ENCODE data around the gene STARD9. TPM values are rescaled to one million over a fixed set of nuclear protein-coding genes. Genes with fewer than 3 reads are reported as not detected.

STARD9 gene
- total and polyA plus RNA-seq, 9 of the 15 experiments (the other 6 are each of a cell fraction or from before 2014, with no cell fraction given) = 0.45 to 6.0 (median 3.6) TPM

DNA sequence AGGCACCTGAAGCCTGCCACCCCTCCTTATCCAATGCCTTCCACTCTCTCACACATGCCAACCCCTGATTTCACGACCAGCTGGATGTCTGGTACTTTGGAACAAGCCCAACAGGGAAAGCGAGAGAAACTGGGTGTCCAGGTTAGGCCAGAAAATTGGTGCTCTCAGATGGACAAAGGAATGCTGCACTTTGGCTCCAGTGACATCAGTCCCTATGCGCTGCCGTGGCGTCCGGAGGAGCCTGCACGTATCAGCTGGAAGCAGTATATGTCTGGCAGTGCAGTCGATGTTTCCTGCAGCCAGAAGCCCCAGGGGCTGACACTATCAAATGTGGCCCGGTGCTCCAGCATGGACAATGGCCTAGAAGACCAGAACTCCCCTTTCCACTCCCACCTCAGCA, 116.4 kb downstream of the STARD9 start:
- H4K20me1 ChIP-seq (replicated peaks; ENCODE audit: control insufficient read depth, insufficient read depth, low read length) = peaks cover 3% of the 10 kb centered on the region; the same call in 1 of the 2 replicates
- H3K9me1 ChIP-seq (ENCODE audit: control insufficient read depth, insufficient read depth, low read length) = no peaks in the 10 kb centered on the region
- H3K4me2 ChIP-seq (ENCODE audit: insufficient read depth, low read length) = no peak overlapping the region
- intact Hi-C loops (cut with micrococcal nuclease) (no loop called here), in situ Hi-C loops (cut with MboI) (no loop called here)
- H3K4me3 ChIP-seq = no peak overlapping the region
- TF ChIP-seq, protein P1, sequence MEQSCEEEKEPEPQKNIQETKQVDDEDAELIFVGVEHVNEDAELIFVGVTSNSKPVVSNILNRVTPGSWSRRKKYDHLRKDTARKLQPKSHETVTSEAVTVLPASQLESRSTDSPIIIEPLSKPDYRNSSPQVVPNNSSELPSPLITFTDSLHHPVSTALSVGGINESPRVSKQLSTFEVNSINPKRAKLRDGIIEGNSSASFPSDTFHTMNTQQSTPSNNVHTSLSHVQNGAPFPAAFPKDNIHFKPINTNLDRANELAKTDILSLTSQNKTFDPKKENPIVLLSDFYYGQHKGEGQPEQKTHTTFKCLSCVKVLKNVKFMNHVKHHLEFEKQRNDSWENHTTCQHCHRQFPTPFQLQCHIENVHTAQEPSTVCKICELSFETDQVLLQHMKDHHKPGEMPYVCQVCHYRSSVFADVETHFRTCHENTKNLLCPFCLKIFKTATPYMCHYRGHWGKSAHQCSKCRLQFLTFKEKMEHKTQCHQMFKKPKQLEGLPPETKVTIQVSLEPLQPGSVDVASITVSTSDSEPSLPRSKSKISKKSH (CRISPR knock-in tag; IDR thresholded peaks at IDR 0.05) = no peak
- TF ChIP-seq, protein P2, sequence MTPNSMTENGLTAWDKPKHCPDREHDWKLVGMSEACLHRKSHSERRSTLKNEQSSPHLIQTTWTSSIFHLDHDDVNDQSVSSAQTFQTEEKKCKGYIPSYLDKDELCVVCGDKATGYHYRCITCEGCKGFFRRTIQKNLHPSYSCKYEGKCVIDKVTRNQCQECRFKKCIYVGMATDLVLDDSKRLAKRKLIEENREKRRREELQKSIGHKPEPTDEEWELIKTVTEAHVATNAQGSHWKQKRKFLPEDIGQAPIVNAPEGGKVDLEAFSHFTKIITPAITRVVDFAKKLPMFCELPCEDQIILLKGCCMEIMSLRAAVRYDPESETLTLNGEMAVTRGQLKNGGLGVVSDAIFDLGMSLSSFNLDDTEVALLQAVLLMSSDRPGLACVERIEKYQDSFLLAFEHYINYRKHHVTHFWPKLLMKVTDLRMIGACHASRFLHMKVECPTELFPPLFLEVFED (CRISPR knock-in tag; conservative IDR thresholded peaks at IDR 0.05) = no peak
- TF ChIP-seq RBM14 (IDR thresholded peaks at IDR 0.05; ENCODE audit: borderline replicate concordance, insufficient read depth, low read depth, low read length) = no peak
- TF ChIP-seq SMARCA4 (IDR thresholded peaks at IDR 0.05) = no peak
- no peak for TF ChIP-seq PHTF2 (CRISPR knock-in tag; IDR thresholded peaks at IDR 0.05)
- no peak for TF ChIP-seq ZNF3 (CRISPR knock-in tag; IDR thresholded peaks at IDR 0.05)
- TF ChIP-seq ZNF347 (CRISPR knock-in tag; IDR thresholded peaks at IDR 0.05; ENCODE audit: low read depth) = no peak
- TF ChIP-seq E2F5 (CRISPR knock-in tag; IDR thresholded peaks at IDR 0.05) = no peak
- TF ChIP-seq SREBF1 (IDR thresholded peaks at IDR 0.05; ENCODE audit: borderline replicate concordance, low read depth, low read length) = no peak
- TF ChIP-seq NR4A1 (CRISPR knock-in tag; IDR thresholded peaks at IDR 0.05) = no peak
- TF ChIP-seq NR4A1 (tag; IDR thresholded peaks at IDR 0.05) = no peak
- no peak for TF ChIP-seq ETV6 (IDR thresholded peaks at IDR 0.05; ENCODE audit: borderline replicate concordance in 1 of 2, low read depth in 2 of 2, low read length in 1 of 2)
- TF ChIP-seq ETV6 (CRISPR knock-in tag; IDR thresholded peaks at IDR 0.05; ENCODE audit: borderline replicate concordance) = no peak
- TF ChIP-seq CTBP1 (IDR thresholded peaks at IDR 0.05; ENCODE audit: borderline replicate concordance) = no peak
- TF ChIP-seq CBFA2T3 (IDR thresholded peaks at IDR 0.05) = no peak
- no peak for TF ChIP-seq ZNF12 (CRISPR knock-in tag; IDR thresholded peaks at IDR 0.05)
- TF ChIP-seq FOXK1 (CRISPR knock-in tag; IDR thresholded peaks at IDR 0.05; ENCODE audit: borderline replicate concordance) = no peak
- no peak for TF ChIP-seq KLF10 (CRISPR knock-in tag; IDR thresholded peaks at IDR 0.05)
- no peak overlapping the region for H3K9ac ChIP-seq (ENCODE audit: insufficient read depth in 1 of 2, low read depth in 2 of 2, low read length in 2 of 2)
- H3K4me1 ChIP-seq (replicated peaks in 1 of 2; ENCODE audit: control insufficient read depth in 2 of 2, insufficient read depth in 2 of 2, low read length in 2 of 2) = no peaks in the 10 kb centered on the region; a peak in 2 of 5 replicates
- H3K9me3 ChIP-seq (replicated peaks; ENCODE audit: control insufficient read depth, insufficient read depth, low read depth, low read length) = no peaks in the 10 kb centered on the region
- no peak overlapping the region for H3K27ac ChIP-seq (ENCODE audit: extremely low read depth, low read depth, low read length)
- DNase-seq (ENCODE audit: extremely low read depth in 1 of 4, low spot score in 3 of 4) (no peak), ATAC-seq (no peak), FAIRE-seq (no peak)
- no peaks in the 10 kb centered on the region for H3K27me3 ChIP-seq (ENCODE audit: control insufficient read depth in 2 of 2, insufficient read depth in 2 of 2, low read length in 2 of 2)
- H2AFZ ChIP-seq (ENCODE audit: low read depth, low read length) = no peak overlapping the region
- ChIA-PET CTCF (ENCODE audit: low intra/inter-chr PET ratio) (no interaction called here), POLR2A (no interaction called here)
- 65% methylated on average over 9 of the region's 9 CpGs for WGBS (ENCODE audit: insufficient coverage, low coverage, missing lambda C conversion rate)
- BruUV-seq (replicated peaks) = no TSS peak
- H3K79me2 ChIP-seq (ENCODE audit: control insufficient read depth, insufficient read depth, low read length) = no peaks in the 10 kb centered on the region
- no peaks in the 10 kb centered on the region for H3K36me3 ChIP-seq (ENCODE audit: control insufficient read depth, insufficient read depth, low read length)
